Measurements from ENCODE around the gene ABCA2.

ABCA2 gene

DNA sequence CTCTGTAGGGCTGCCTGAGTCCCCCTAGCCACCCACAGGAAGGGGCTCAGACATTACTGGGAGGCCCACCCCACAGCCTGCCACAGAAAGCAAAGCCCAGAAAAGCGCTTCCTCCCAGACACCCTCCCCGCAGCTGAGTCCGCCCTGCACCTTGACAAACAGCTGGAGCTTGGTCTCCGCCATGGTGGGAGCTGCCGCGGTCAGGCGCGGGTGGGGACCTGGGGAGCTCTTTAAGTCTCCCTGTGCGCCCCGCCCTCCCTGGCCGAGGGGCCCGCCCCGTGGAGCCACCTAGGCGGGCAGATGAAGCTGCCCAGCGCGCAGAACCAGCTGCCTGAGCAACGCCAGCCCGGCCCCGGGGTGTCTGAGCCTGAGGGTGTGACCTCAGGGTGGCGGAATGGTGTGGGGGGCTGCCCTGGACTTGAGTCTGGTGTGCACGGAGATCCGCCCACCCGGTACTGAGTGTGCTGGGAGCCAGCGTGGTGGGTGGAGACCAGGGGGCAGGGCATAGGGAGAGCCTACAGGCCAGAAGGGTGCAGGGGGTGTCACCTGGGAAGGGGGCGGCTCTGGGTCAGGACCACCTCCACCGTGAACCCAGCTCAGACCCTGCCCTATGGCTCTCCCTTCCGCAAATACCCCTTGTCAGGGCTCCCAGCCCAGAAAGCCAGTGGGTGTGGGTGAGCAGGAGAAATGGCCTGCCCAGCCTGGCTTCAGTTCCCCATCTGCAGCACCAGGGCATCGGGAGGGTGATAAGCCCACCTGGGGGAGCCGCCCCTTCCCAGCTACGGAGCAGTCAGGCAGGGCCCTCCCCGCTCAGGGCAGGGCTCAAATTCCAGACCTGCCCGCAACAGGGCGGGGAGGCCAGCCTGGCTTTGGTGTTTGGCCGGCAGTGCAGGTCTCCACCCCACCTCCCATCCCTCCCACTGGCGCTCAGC, 31.4 kb downstream of the ABCA2 start, which contains the start of gene CLIC3:
Gene CLIC3 (minus strand): TSS at position 208 of the 932 bp plus-strand sequence. CDS start 25 bp downstream, at position 183.
- DNase-seq, result peak; percentile 51

GRCh38 chr9:136995772-136996311, 32.2 kb downstream of the ABCA2 start:
- DNase-seq, result no peak

DNA sequence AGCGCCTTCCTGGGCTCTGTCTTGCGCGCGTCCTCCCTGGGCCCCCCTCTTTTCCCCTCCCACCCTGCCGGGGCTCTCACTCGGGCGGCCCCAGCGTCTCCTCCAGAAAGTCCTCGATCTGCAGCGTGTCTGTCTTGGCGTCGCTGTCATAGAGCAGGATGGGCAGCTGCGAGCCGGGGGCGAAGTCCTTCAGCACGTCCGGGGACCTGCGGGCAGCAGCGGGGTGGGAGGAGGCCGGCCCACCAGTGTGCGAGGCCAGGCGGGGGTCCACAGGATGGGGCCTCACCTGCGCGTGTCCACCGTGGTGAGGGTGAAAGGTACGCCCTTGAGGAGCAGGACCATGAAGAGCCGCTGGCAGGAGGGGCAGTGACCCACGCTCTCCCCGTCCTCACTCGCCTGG, 32.7 kb downstream of the ABCA2 start:
- DNase-seq, result no peak

- no peak for DNase-seq
Observed at GRCh38 chr9:136994888-136995230, 33.2 kb downstream of the ABCA2 start.

DNA sequence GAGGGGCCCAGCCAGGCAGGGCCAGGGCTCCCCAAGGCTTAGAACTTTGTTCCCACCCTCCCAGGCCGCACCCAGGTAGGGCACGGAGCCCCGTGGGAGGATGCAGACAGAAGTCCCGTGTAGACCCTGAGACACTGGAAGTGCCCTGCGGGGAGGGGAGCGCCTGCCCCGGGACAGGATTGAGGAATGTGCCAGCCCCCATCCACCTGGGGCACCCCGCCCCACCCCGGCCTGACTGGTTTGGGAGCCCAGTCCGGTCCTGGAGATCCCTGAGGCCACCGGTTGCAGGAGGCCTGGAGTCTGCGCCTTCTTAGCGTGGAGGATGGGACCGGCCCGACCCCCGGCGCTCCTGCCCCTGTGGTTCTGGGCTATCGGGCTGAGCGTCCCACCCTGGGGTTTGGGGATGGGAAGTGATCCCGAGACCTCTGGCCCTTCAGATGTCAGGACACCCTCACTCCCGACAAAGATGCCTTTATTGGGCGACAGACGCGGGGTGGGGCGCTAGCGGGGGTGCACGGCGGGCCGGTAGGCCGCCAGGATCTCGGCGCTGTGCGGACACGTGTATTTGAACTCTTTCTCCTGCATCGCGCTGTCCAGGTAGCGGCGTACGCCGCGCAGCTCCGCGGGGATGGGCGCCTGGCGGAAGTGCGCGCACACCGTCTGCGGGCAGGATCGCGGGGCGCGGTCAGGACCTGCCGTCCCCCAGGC, 33.7 kb downstream of the ABCA2 start:
- no peak for DNase-seq

GRCh38 chr9:136992819-136993369, 35.1 kb downstream of the ABCA2 start:
- DNase-seq, result no peak

- peak; percentile 97 for DNase-seq
Observed at GRCh38 chr9:136991993-136992818, 35.8 kb downstream of the ABCA2 start, which contains the start of gene PAXX. TSS of gene PAXX (plus strand) at chr9:136992422. CDS start at chr9:136992444, 22 bp downstream.

DNA sequence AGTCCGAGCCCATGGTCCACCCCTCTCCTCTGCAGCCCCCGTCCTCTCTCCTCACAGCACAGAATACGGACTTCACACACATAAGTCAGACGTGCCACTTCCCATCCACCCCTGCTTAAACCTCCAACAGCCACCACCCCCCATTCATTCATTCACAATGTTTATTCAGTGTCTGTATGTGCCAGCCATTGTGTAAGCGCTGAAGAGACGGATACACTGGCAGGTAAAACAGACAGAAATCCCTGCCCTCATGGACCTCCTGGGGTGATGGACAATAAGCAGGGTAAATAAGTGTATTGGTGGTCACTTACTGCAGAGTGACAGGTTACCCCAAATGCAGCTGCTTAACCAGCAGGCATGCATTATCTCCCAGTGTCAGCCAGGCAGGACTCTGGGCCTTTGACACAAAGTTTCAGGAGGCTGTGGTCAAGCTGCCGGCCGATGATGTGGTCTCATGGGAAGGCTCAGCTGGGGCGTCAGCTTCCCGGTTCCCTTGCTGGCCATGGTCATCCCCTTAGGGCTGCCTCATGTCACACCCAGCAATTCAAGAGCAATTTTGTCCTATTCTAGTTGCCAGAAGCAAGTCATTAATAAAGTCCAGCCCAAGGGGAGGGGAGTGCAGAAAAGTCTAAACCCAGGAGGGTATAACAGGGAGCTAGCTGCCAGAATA, 37.7 kb downstream of the ABCA2 start:
- DNase-seq, result no peak

GRCh38 chr9:136988872-136989271, 39.2 kb downstream of the ABCA2 start:
- no peak for DNase-seq

- no peak for DNase-seq
Observed at GRCh38 chr9:136985853-136986252, 42.2 kb downstream of the ABCA2 start.

- no peak for DNase-seq
Observed at GRCh38 chr9:136985027-136985602, 42.9 kb downstream of the ABCA2 start.

DNA sequence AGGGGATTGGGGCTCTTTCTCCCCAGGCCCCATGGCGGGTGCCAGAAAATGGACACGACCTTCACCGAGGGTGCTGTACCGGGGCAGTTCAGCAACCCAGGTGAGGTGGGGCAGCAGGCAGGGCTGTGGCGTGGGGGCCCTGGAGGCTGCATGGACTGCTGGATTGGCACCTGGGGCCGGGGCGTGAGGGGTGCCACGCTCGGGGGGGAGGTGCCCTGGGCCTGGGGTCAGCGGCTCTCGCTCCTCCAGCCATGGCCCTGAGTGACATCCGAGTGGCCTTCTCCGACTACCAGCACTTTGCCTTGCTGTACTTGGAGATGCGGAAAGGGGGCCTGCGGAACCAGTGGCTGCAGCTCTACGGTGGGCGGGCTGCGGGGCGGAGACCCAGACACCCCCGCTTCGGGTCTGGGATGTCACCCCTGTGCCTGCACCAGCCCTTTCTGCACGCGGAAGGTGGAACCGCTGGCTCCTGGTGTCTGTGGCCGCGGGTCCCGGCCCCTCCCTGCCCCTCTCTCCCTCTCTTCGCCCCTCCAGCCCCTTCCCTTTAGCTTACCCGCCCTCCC, 43.5 kb downstream of the ABCA2 start:
- DNase-seq, result no peak

DNA sequence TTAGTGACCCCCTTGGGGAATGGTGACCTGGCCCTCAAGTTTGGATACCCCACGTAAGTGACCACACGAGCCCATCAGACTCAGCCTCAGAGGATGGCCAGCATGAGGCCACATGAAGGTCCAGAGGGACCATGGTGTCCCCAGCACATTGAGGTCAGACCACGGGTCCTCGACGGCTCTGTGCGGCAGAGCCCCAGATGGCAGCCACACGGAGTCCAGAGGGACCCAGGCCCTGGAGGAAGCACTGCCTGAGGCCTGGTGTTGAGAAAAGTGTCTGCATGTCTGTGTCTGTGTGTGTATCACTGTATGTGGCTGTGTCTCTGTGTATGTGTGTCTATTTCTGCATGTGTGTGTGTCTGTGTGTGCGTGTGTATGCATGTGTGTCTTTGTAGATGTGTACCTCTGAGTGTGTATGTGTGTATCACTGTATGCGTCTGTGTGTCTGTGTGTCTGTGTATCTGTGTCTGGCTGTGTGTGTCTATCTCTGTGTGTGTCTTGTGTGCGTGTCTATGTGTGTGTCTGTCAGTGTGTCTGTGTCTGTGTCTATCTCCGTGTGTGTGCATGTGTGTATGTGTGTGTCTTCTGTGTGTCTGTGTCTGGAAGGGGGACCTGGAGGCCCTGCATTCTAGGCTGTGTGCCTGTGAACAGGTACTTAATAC, 44.3 kb downstream of the ABCA2 start:
- no peak for DNase-seq

GRCh38 chr9:136983167-136983566, 44.9 kb downstream of the ABCA2 start:
- DNase-seq, result no peak

DNA sequence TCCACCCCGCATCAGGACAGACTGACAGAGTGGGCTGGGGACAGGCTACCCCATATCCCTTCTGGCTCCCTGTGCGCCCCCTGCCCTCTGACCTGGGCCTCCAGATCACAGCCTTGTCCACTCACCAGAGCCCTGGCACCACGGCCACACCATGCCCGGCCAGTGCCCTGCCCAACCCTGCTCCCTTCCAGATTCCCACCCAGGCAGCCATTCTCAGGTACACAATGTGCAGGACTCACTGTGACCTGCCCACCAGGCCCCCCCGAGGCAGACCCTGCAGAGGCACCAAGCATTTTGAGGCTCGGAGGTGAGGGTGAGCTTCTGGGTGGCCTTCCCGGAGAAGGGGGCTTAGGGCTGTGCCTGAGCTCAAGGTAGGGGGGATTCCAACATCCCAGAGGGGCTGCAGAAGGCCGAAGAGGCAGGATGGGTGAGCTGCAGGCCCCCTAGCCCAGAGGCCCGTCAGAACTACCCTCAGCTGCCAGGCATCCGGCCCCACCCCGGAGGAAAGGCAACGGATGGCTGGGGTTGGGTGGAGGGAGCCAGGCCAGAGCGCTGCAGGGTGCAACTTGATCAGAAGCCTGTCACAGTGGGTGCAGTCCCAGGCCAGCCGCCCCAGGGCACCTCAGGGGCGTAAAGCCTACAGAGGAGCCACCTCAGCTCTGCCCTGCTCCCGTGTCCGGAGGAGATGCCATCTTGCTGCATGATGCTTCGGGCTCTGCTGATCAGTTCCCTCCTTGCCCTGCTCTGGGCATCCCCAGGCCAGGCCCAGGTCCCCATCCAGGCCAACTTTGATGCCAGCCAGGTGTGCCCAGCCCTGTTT, 45.6 kb downstream of the ABCA2 start, which contains the start of gene LCNL1:
Gene LCNL1 (plus strand): TSS at position 762 of the 820 bp plus-strand sequence. CDS start 594 bp downstream, outside the sequence.
- DNase-seq, result no peak

DNA sequence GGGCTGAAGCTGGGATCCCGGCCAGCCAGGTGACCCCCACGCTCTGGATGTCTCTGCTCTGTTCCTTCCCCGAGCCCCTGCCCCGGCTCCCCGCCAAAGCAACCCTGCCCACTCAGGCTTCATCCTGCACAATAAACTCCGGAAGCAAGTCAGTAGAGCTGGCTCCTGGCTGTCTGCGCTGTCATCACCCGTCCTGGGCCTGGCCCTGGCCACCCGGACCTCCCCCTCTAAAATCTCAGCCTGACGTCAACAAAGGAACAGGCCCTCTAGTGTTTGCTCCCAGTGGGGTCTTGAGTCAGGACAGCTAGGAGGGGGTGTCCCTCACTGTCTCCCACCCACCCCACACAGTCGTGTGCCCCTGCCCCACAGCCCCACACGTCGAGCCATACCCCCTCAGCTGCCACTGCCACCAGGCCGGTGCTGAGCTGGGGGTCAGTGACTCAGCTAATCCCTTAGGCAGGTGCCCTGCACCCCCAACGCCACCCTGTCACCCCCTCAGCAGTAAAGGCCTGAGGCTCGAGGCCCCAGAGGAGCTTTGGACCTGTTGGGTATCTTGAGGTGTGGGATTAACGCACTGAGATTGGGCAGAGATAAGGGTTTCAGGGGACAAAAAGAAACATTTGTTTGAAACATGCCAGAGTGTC, 46.3 kb downstream of the ABCA2 start:
- DNase-seq, result no peak

GRCh38 chr9:136980669-136981478, 47.2 kb downstream of the ABCA2 start:
- no peak for DNase-seq

All from stimulated activated CD4-positive, alpha-beta T cell treated with anti-CD3 and anti-CD28 coated beads, Interleukin-15, amount 100 ng/mL, for 24 hours (primary cell).